ENCODE results near the gene FAM227B. TPM values are rescaled to one million over a fixed set of nuclear protein-coding genes. Genes with fewer than 3 reads are reported as not detected.

Gene FAM227B
- total RNA-seq, 4 donors from 2014 or later: 3.3 to 9.2 (median 6.6) TPM

- TF ChIP-seq POLR2AphosphoS5 (IDR thresholded peaks at IDR 0.05) (no peak), EP300 (IDR thresholded peaks at IDR 0.05; ENCODE audit: low read depth) (no peak), POLR2A (IDR thresholded peaks at IDR 0.05) (no peak), CTCF (IDR thresholded peaks at IDR 0.05) (no peak)
- in situ Hi-C loops (cut with MboI; ENCODE audit: low pct_ligation_motif_present in 1 of 4, low pct_unique_long_range_greater_than_20kb in 1 of 4, low sequenced_read_pairs in 3 of 4): no loop called here
- Histone ChIP-seq H3K27me3 (no peaks in the 10 kb centered on the region), H3K4me3 (no peak overlapping the region), H3K4me1 (no peaks in the 10 kb centered on the region), H3K27ac (no peak overlapping the region), H3K36me3 (peaks cover 0 to 17% (median 0%) of the 10 kb centered on the region in 4 donors), H3K9me3 (peaks cover 0 to 4% of the 10 kb centered on the region in 2 donors)
- intact Hi-C loops (cut with DNase I; ENCODE audit: low total_unique reads): no loop called here
- no peak for DNase-seq
Measured at GRCh38 chr15:49343546-49343945, 277.1 kb downstream of the FAM227B start.

DNA sequence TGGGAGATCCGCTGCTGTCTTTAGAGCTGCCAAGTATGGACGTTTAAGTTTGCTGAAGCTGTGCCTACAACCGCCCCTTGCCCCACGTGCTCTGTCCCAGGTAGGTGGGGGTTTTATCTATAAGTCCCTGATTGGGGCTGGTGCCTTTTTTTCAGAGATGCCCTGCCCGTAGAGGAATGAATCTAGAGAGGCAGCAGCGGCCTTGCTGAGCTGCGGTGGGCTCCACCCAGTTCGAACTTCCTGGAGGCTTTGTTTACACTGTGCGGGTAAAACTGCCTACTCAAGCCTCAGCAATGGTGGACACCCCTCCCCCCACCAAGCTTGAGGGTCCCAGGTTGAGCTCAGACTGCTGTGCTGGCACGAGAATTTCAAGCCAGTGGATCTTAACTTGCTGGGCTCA, 281.0 kb downstream of the FAM227B start:
- TF ChIP-seq EP300 (IDR thresholded peaks at IDR 0.05; ENCODE audit: low read depth) (no peak), POLR2AphosphoS5 (IDR thresholded peaks at IDR 0.05) (no peak), POLR2A (IDR thresholded peaks at IDR 0.05) (no peak), CTCF (IDR thresholded peaks at IDR 0.05) (no peak)
- in situ Hi-C loops (cut with MboI; ENCODE audit: low pct_ligation_motif_present in 1 of 4, low pct_unique_long_range_greater_than_20kb in 1 of 4, low sequenced_read_pairs in 3 of 4): no loop called here
- Histone ChIP-seq H3K9me3 (peaks cover 0 to 4% of the 10 kb centered on the region in 2 donors), H3K36me3 (peaks cover 0 to 17% (median 0%) of the 10 kb centered on the region in 4 donors), H3K4me3 (no peak overlapping the region), H3K4me1 (no peaks in the 10 kb centered on the region), H3K27me3 (no peaks in the 10 kb centered on the region), H3K27ac (no peak overlapping the region)
- intact Hi-C loops (cut with DNase I; ENCODE audit: low total_unique reads): no loop called here
- 91% methylated on average over 10 of the region's 10 CpGs; no CpG with 5 or more reads in 1 of the 2 donors for WGBS, 2 donors (ENCODE audit: low coverage in 1 of 2)
- DNase-seq: no peak

DNA sequence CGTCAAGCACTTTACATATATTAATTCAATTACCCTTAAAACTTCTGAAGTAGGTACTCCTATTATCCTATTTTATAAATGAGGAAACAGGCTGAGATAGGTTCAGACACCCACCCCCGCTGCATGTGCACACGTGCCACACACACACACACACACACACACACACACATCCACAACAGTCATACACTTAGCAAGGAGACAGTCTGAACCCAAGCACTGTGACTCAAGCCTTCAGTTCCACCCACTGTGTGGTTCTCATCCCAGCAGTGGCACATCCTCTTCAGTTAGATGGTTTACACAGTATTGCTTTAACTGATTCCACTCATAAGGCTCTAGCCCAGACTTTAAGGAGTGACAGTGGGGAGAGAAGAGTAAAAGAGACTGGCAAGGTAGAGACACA, 288.7 kb downstream of the FAM227B start:
- WGBS, 2 donors (ENCODE audit: low coverage in 1 of 2): 90 to 92% methylated on average over 2 to 3 of the region's 3 CpGs
- in situ Hi-C loops (cut with MboI; ENCODE audit: low pct_ligation_motif_present in 1 of 4, low pct_unique_long_range_greater_than_20kb in 1 of 4, low sequenced_read_pairs in 3 of 4) (no loop called here), intact Hi-C loops (cut with DNase I; ENCODE audit: low total_unique reads) (no loop called here)
- no peak overlapping the region for H3K27ac ChIP-seq
- H3K27me3 ChIP-seq: no peaks in the 10 kb centered on the region
- no peaks in the 10 kb centered on the region for H3K9me3 ChIP-seq
- no peak for TF ChIP-seq EP300 (IDR thresholded peaks at IDR 0.05; ENCODE audit: low read depth)
- TF ChIP-seq POLR2A (IDR thresholded peaks at IDR 0.05): no peak
- TF ChIP-seq CTCF (IDR thresholded peaks at IDR 0.05): no peak
- TF ChIP-seq POLR2AphosphoS5 (IDR thresholded peaks at IDR 0.05): no peak
- H3K4me1 ChIP-seq: no peaks in the 10 kb centered on the region
- H3K4me3 ChIP-seq: no peak overlapping the region
- no peaks in the 10 kb centered on the region for H3K36me3 ChIP-seq
- DNase-seq: no peak

GRCh38 chr15:49331442-49331841, 289.2 kb downstream of the FAM227B start:
- no peaks in the 10 kb centered on the region for H3K9me3 ChIP-seq
- intact Hi-C loops (cut with DNase I; ENCODE audit: low total_unique reads): no loop called here
- H3K4me3 ChIP-seq: no peak overlapping the region
- H3K27me3 ChIP-seq: no peaks in the 10 kb centered on the region
- in situ Hi-C loops (cut with MboI; ENCODE audit: low pct_ligation_motif_present in 1 of 4, low pct_unique_long_range_greater_than_20kb in 1 of 4, low sequenced_read_pairs in 3 of 4): no loop called here
- no peaks in the 10 kb centered on the region for H3K36me3 ChIP-seq
- no peak for DNase-seq
- no peaks in the 10 kb centered on the region for H3K4me1 ChIP-seq
- H3K27ac ChIP-seq: no peak overlapping the region
- no peak for TF ChIP-seq CTCF (IDR thresholded peaks at IDR 0.05)
- no peak for TF ChIP-seq POLR2AphosphoS5 (IDR thresholded peaks at IDR 0.05)
- no peak for TF ChIP-seq POLR2A (IDR thresholded peaks at IDR 0.05)
- TF ChIP-seq EP300 (IDR thresholded peaks at IDR 0.05; ENCODE audit: low read depth): no peak
